OCI-M2 (cell line): Measurements from ENCODE around the gene ETNK2.

Experiments
- DNase-seq: peaks from one replicate; lab custom pipeline; 2025; ENCODE audit not compliant: unreplicated experiment; lab: John Stamatoyannopoulos, UW

The ETNK2 gene

DNA sequence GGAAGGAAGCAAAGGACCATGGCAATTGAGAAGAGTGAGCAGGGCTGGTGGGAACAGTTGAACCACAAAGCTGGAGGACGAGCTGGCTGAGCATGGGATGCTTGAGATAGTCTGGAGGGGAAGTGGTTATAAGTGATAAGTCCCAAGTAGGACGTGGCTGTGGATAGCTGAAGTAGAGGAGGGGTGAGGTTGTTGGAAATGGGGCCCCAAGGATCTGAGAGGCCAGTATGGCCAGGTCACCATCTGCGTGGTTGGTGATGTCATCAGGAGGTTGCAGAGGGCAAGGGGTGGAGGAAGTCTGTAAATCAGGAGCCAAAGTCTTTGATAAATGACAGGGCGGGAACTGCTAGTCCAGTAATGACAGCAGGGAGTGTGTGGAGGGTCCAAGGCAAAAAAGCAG, 25.3 kb upstream of the ETNK2 start:
- peak; percentile 83 for DNase-seq

DNA sequence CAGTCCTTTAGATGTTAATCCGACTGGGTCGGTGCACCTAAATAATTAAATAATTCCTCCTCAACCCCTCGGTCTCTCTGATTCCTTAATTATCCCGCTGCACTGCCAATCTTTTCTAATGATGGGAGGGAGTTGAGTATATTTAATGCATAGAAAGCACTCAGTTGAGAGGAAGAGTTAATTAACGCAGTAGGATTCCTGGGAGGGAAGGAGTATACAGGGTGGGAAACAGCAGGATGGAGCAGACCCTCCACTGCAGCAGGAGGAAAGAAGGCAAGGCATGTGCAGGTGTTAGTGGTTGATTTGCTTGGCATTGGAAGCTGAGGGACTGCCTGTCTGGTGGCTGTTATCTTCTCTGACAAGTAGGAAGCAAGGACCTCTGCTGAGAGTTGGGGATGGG, 24.2 kb upstream of the ETNK2 start:
- no peak for DNase-seq

DNA sequence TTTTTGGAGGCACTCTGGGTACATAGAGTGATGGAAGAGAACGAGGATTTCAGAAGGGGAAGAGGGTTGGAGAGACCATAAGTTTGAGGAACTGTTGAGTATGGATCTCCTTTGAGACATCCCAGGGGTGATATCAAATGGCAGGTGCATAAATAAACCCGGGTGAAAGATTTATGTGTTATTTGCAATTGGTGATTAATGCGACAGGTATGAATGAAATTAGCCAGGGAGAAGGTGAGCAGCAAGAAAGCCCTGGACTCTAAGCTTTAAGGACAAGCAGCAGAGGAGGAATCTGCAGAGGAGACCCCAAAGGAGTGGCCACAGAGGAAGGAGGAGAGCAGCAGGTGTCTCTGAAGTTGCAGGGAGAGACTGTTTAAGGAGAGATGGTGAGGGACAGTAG, 23.1 kb upstream of the ETNK2 start:
- DNase-seq: no peak

DNA sequence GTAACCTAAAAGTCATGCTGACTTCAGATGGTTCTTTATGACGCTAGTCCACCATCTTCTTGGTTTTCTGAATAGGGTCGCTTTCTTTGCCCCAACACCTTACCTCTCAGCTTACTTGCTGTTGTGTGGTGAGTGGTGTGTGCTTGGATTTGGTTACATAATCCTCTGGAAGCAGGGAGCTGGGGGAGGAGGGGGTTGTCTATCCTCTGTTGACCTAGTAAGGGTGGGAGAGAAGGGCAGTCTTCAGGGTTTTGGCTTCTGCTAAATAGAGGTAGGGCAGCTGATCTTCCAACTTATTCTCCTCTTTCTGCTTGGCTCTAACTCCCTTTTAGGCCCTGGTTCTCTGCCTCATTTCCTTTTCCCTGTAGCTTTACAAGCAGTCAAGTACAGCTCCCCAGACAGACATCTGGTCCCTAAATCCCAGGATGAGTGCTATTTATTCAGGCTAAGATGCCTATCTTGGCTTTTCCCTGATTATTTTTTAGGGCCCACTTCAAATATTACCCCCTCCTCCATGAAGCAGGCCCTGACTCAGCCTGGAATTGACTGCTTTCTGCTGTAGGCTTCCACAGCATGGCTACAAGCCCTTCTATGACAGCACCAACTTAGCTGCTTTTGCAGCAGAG, 20.7 kb upstream of the ETNK2 start:
- no peak for DNase-seq

DNA sequence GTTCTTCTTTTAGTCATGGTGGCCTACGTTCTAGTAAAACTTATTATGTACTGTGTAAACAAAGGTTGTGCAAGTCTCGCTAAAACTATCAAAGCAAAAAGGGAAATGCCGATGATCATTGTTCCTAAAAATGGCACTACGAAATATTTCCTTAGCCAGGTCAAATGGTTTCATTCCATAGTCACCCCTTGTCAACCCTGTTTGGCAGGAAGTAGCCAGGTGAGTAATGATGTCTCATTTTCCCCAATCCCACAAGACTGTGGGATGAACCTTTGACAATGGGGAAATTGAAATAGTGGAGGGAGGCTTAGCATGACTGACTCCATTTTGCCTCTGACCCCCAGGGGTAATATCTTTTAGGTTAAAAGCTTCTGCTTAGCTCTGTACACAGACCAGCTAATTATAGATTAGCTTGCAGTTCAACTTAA, 19.9 kb upstream of the ETNK2 start:
- no peak for DNase-seq

DNA sequence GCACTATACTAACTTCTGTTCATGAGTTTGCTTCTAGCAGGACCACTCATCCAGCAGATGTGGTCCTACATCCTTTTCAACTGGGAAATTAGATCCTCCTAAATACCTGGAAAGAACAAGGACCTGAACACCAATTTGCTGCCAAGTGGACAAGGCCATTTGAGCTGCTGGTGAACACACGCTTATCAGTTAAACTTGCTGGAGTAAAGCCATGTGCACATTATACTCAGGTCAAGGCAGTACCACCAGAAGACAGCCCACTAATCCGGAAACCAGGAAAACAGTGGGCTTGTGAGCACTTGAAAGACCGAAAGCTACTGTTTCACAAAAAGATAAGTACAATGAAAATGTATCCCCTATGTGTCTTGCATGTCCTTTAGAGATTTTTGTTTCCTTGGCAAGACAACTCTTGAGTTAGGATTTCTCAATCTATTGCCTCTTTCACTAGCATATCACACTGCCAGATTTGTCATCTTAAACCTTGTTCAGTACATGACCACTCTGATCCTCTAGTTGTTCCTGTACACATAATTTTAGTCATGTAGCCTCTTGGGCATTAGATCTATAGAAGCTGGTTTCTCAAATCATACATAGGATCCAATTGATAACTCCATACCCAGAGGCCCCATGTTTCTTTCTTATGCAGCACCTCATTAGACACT, 18.8 kb upstream of the ETNK2 start:
- DNase-seq: no peak

DNA sequence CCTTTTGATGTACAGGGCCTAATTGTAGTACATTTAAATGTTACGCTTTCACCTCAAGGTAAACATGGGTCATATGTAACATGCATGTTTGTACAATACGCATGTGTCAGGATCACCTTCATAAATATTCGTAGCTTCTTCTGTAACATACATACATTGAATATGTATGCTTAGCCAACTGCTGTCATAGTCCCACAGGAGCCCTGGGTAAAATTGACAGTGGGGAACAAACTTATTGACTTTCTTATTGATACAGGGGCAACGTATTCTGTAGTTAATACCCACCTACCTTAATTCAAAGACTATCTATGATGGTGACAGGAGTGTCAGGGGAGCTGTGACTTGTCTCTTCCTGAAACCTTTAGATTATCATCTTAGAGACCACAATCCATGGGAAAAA, 18.0 kb upstream of the ETNK2 start:
- DNase-seq: no peak

DNA sequence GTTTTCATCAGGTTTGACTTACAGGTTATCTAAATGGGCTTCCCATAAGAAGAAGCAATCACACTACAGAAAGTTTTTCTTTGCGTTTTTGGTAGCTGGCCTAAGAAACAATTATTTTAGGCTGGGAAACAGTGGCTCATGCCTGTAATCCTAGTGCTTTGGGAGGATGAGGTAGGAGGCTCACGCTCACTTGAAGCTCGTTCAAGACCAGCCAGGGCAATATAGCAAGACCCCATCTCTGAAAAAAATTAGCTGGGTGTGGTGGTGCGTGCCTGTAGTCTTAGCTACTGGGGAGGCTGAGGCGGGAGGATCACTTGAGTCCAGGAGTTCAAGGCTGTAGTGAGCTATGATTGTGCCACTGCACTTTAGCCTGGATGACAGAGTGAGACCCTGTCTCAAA, 15.9 kb upstream of the ETNK2 start:
- DNase-seq: no peak

DNA sequence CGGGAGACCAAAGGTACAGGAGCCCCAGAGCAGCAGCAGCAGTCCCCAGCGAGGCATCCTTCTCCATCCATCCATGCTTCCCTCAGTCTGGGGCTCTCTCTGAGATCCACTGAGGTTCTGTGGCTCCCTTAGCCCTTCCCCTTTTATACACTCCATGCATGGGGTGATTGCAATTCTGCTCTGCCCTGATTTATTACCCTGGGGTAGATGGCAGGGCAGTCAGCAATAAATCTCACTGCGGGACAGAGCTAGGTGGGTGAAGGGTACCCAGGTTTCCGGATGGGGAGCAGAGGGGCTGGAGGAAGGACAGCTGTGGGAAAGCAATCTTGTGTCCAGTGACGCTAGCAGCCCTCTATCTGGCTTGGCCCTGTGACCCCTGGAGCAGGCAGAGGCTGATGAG, 14.4 kb upstream of the ETNK2 start, which contains the start of gene REN:
REN (minus strand) TSS at position 119 of the 400 bp plus-strand sequence; CDS start at position 75, 44 bp downstream.
- no peak for DNase-seq

DNA sequence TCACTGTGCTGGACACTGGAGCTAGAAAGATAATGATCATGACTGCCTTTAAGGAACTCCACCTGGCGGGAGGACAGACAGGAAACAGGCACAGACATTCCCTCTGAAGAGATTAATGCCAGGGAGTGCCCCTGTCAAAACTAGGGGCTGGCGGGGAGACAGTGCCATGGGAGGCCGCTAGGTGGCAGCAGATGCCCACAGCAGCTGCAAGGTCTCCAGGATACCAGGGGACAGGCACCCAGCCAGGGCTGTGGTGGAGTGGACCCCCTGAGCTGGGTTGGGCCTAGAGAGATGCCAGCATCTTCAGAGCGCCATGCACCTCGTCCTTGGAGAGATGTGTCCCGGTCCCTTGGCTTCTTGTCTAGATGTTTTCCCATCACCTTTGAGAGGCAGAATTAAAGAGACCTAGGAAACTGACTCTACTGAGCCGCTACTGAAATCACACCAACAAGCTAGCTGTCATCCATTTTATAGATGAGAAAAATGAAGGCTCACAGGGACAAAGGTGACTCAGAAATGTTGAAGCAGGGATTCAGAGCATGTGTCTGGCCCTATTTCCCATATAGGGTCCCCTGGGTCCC, 10.7 kb upstream of the ETNK2 start:
- peak; percentile 32 for DNase-seq

DNA sequence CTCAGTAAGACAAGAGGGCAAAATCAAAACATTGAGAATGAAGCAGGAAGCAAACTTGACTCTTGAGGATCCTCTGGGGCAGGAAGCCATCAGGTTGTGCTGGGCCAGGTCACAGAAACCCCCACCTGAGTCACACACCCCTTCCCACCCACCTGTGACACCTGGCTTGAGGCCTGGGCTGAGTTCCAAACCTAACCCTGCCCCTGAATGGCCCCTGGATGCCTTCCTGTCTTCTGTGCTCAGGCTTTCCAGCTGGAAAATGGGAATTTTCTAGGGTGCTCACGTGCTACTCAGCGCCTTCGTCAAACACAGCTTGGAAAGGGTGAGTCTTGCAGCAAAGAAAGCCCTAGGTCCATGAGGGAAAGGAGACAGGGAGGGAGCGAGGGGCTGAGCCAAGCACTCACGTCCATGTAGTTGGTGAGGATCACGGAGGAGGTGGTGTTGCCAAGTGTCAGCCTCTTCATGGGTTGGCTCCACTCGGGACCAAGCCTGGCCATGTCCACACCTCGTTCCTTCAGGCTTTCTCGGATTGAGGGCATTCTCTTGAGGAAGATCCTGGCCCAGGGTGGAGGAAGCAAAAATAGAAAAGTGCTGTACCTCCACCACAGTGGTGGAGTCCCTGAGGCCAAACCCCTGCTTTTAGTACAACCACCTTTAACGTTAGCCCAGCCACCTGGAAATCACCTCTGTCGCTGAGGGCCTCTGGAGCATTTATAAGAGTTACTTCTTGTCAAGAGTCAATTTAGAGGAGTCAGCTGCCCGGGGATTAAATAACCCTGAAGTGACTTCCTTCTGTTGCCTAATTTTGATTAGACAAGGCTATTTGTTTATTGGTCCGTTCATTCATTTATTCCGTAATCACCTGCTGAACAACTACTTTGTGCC, 10.0 kb upstream of the ETNK2 start:
- DNase-seq: no peak

DNA sequence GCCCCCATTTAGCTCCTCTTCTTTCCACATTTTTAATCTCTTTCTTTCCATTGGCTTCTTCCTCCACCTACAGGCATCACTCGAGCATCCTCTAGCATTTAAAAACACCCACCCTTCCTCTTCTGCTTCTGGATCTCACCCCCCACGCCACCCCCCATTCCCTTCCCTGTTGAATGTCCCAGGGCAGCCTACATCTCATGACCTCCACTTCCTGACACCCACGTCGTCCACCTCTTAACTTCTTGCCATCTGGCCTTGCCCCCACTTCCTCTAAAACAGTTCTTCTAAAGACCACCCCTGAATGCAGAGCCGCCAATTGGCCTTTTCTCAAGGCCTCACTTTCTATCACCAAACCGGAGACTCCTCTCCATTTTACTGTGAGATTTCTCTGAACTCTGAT, 6.1 kb upstream of the ETNK2 start:
- no peak for DNase-seq

DNA sequence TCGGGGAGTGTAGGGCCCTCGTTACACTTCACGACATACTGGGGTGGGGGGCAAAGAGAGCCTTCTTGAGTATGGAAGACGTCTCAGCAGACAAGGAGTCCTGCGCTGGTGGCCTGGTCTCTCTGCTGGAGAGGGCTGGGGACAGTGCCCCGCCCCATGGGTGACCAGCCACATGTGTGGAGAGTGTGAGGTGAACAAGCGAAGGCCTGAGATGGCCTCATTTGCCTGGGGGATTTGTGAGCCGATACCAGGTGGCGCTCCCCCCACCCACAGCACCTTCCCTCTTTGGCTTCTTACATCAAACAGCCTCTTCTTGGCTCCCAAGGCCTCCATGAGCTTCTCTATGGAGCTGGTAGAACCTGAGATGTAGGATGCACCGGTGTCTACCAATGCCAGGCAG, 4.0 kb upstream of the ETNK2 start:
- no peak for DNase-seq

DNA sequence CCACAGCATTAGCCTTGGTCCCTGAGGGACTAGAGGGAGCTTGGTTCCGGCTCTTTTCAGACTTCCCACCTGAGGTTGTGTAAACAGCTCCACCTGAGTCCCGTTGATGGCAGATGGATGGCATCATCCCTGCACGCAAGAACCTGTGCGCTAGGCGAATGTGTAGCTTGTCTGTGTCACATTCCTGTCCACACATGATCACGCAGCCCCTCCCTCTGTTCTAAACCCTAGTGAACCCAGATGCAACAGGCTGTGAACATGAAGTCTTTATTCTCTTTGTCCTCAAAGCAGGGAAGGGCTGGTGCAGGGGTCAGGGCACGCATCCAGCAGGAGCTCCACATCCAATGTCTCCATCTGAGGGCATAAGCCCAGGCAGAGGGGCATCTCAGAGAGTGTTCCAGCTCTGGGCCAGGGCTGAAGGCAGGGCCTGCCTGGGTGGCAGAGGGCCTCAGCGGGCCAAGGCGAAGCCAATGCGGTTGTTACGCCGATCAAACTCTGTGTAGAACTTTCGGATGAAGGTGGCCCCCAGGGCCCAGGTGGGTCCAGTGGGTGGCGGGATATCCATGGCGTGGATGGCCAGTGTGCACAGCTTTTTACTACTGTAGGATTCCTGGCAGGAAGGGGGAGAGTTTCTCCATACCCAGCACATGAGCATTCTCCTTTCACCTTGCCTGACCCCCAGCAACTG, 2.9 kb upstream of the ETNK2 start:
- DNase-seq: no peak

DNA sequence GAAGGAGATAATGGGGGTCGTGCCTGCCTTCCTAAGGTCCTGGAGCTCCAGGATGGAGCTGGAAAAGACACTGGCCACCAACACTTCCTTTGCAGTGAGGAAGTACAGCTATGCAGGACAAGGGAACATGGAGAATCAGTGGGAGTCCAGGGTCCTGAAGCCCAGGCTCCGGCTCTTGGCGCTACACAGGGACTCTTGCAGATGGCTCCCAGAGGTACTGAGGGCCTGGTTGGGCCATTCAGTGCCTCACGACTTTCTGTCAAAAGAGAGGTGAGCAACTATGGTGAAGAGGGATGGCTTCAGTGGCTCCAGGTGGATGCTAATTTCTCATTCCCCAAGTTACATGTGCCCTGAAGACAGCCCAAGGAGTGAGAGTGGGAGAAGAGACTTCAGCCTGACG, 1.8 kb upstream of the ETNK2 start:
- no peak for DNase-seq

DNA sequence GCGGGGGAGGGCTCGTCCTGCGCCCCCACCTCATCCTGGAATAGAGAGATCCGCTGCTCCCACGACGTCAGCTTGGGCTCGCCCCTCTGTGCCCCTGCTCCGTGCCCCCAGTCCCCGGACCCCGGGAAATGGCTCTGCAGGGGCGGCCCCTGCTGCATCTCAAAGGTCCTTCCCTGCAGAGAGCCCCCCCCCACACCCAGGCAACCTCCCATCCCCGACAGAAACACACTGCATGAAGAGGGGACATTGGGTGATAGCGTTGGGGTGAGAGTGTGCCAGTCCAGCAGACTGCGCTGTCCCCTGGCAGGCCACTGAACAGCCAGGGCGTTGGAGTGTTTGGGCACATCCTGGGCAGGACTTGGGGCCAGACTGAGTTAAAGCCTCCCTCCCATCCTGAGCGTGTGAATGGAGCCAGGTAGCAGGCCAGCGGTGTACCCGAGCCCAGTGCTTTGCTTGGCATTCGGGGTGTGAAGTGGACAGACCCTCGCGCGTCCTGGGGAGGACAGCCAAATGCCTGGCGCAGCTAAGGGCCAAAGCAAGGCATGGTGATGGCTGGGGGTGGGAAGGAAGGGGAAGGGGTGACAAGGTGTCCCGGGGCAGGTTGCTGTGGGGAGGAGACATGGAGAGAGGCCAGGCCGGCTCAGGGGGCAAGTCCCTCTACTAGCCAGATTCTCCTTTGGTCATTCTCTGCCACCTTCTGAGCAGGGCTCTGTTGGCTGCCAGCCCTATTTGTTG, 633 bp upstream of the ETNK2 start:
- DNase-seq: no peak

DNA sequence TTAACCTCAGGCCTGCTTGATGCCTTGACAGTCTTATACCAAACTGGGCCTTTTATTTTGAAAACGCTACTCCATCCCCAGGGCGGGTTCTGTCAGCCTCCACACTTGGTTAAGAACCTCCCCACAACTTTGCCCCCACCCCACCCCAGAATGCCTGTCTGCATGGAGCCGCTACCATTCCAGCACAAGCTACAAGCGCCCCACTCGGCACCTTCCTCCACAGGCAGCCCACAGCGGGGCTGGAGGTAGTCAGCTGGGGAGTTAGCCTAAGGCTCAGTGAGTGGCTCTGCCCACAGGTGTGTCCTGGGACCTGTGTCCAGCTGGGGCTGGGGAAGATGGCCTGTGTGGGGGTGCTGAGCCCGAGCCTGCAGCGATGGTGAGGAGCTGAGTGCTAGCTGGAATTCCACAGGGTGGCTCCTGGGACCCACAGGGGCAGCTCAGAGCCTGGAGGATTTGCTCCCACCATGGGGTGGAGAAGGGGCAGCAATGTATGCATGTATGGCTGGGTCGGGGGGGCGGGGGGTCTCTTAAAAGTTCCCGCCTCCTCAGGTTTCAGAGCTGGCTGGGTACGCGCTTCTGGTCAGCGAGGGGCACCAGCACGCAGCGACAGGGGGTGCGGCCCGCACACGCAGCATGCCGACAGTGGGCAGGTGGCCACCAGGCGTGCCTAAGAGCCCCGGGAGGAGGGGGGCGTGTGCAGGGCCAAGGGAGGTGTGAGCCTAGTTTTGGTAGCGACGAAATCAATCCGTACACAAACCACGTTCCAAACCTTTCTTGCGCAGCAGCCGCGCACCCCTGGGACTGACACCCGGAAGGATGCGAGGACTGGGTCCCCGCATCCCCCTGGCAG, 917 bp downstream of the ETNK2 start:
- DNase-seq: no peak

DNA sequence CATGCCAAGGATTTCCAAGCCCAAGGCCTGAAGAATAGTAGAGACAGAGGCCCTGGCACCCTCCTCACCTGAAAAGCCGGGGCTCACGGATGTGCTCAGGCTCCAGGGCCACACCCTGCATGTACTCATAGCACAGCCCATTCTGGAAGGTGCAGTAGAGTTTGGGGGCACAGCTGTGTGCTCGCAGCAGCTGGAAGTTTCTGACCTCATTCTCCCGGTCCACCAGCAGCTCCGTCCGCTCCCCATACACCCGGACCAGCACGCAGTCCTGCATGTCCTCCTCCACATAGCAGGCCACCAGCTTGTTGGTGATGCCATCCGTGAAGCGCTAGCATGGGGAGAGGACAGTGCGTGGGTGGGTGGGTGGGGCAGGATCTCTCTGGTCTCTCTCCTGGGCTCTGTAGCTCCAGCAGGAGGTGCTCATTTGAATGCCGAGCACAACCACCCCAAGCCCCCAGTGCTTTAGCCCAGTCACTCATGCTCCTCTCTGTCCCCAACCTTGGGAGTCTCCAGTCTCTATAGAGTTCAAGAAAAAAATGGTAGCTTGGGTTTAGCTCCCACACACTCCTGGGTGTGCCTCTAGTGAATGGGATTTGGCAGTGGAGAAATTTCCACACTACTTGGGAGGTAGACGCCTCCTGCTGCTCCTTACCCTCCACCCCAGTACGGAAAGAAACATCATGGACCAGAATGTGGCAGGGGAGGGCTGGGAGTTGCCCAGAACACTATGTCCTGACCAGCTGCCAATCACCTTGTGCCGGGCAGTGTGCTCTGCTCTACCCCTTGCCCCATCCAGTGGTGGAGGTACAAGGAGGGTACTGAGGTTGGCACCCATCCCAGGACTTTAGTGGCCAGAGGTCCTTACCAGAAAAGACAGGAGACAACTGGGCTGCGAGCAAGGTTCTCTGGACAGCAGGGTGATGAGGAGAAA, 1.9 kb downstream of the ETNK2 start:
- no peak for DNase-seq
